Ovary (tissue), 9 donors: Measurements from ENCODE around the gene FAM170B. TPM values are rescaled to one million over a fixed set of nuclear protein-coding genes. Genes with fewer than 3 reads are reported as not detected.

ENCODE experiments used
- DNase-seq, 5 donors: peaks; one replicate each; pipeline ENCODE4 v3.0.0-alpha.2; 2019 to 2020
- H3K27ac ChIP-seq, 2 donors: fragments of 200-600 bp; one replicate each; pipeline versions ENCODE4 v1.5.1 to v1.8.0; 2019 to 2022
- H3K27me3 ChIP-seq: fragments of 200-600 bp; one replicate; pipeline ENCODE4 v1.8.0; 2022
- H3K36me3 ChIP-seq: fragments of 200-600 bp; sonication (generic); one replicate; pipeline ENCODE4 v1.5.1; 2019
- H3K4me1 ChIP-seq: one replicate; pipeline ENCODE4 v1.8.1; 2013; ENCODE audit warnings: mild to moderate bottlenecking, moderate library complexity; ENCODE audit not compliant: insufficient read depth
- H3K4me3 ChIP-seq: fragments of 200-600 bp; sonication (generic); one replicate; pipeline ENCODE4 v1.5.1; 2017
- H3K9me3 ChIP-seq, 2 donors: fragments of 200-600 bp in 1 of 2; sonication (generic) in 1 of 2; one replicate each; pipeline versions ENCODE4 v1.5.1 to v1.8.1; 2013 to 2019; ENCODE audit warnings: mild to moderate bottlenecking in 1 of 2, moderate library complexity in 1 of 2
- EP300 ChIP-seq: sonication (generic); formaldehyde crosslinking; IDR thresholded peaks from one replicate; pipeline ENCODE4 v1.6.1; 2017; ENCODE audit warnings: antibody characterized with exemption
- POLR2A ChIP-seq: fragments of 450-650 bp; IDR thresholded peaks from one replicate; pipeline ENCODE4 v1.6.1; 2017; ENCODE audit warnings: antibody characterized with exemption, mild to moderate bottlenecking, moderate library complexity
- WGBS, 3 donors: extraction: QIAGEN DNeasy Blood & Tissue Kit in 1 of 3; methylation state at CpG; one replicate each; pipeline versions ENCODE4 v1.1.5 to v1.1.7; 2013 to 2017; 5-methylcytosine and 5-hydroxymethylcytosine counted together
- intact Hi-C, 4 donors: fragments of 100-400 bp; cut with DNase I; formaldehyde crosslinking; loops; one replicate each; pipeline versions ENCODE4 v1.11.0 to v1.15.1; 2022 to 2023
- polyA plus RNA-seq, 2 donors: library from polyadenylated mRNA; stranded (reverse); fragments of 200-250 nt in 1 of 2; fragments of 350-450 nt in 1 of 2; fragmentation: Illumina TruSeq in 1 of 2; extraction: RNeasy Lipid Tissue Mini Kit (QIAGEN cat#74804) in 1 of 2; gene quantifications; one replicate each; pipeline ENCODE4 v1.2.3, GENCODE V29; 2013 to 2014
- total RNA-seq, 7 donors: library from RNA; depleted of rRNA in 2 of 7; stranded (reverse); fragments of >200 nt in 2 of 7; fragmentation: NEBNext Ultra II Directional in 3 of 7; extraction: Animal tissue kit (Norgen Biotek cat#: 25700) in 3 of 7; gene quantifications; one replicate each; pipeline versions ENCODE4 v1.1.0 to v1.2.4, GENCODE V29; 2016 to 2023
- TF ChIP-seq, protein P1 (sequence below), 3 donors: fragments of 450-650 bp in 2 of 3; fragments of 200-600 bp in 1 of 3; IDR thresholded peaks; one replicate each; pipeline versions ENCODE4 v1.5.1 to v1.8.0; 2016 to 2022; ENCODE audit warnings: antibody characterized with exemption in 3 of 3, mild to moderate bottlenecking in 1 of 3
- donor health status: DM: no; HTN: no; CAD: no; lungs with moderate emphysema.
- donor health status: DM: no; HTN: no; CAD: no.
- donor health status: Bipolar disorder and iron deficiency.
- donor health status: DM: yes; HTN: yes; CAD: no.
- donor health status: DM: no; HTN: no; CAD: no.
- donor health status: DM: yes; HTN: yes; CAD: no.

FAM170B gene
- total and polyA plus RNA-seq, 9 donors: not detected

DNA sequence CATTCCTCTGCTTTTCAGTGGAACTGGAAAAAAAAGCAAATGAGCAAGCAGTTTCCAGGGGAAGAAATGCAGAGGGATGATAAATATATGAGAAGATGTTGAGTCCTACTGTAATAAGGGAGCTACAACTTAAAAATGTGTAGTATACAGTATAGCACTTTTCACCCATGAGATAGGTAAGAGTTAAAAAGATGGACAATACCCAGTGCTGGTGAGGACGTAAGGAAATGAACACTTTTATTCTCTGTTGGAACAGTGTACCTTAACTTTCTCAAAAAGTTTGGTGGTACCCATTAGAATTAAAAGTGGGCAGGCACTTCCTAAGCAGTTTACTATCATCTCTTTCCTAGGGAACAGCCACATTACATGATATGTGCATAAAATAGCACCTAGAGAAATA, 2.7 kb upstream of the FAM170B start:
- H3K27ac ChIP-seq: no peak overlapping the region
- no peak for DNase-seq
- no peak overlapping the region for H3K4me3 ChIP-seq
- H3K9me3 ChIP-seq: no peaks in the 10 kb centered on the region
- intact Hi-C loops: no loop called here
- TF ChIP-seq, protein P1, sequence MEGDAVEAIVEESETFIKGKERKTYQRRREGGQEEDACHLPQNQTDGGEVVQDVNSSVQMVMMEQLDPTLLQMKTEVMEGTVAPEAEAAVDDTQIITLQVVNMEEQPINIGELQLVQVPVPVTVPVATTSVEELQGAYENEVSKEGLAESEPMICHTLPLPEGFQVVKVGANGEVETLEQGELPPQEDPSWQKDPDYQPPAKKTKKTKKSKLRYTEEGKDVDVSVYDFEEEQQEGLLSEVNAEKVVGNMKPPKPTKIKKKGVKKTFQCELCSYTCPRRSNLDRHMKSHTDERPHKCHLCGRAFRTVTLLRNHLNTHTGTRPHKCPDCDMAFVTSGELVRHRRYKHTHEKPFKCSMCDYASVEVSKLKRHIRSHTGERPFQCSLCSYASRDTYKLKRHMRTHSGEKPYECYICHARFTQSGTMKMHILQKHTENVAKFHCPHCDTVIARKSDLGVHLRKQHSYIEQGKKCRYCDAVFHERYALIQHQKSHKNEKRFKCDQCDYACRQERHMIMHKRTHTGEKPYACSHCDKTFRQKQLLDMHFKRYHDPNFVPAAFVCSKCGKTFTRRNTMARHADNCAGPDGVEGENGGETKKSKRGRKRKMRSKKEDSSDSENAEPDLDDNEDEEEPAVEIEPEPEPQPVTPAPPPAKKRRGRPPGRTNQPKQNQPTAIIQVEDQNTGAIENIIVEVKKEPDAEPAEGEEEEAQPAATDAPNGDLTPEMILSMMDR (IDR thresholded peaks at IDR 0.05): no peak
- TF ChIP-seq POLR2A (no peak), EP300 (no peak)
- H3K27me3 ChIP-seq: no peaks in the 10 kb centered on the region
- H3K36me3 ChIP-seq: no peaks in the 10 kb centered on the region
- 43 to 75% (median 70%) methylated on average over 1 of the region's 1 CpG for WGBS, 3 donors
- H3K4me1 ChIP-seq: peaks cover 20% of the 10 kb centered on the region

DNA sequence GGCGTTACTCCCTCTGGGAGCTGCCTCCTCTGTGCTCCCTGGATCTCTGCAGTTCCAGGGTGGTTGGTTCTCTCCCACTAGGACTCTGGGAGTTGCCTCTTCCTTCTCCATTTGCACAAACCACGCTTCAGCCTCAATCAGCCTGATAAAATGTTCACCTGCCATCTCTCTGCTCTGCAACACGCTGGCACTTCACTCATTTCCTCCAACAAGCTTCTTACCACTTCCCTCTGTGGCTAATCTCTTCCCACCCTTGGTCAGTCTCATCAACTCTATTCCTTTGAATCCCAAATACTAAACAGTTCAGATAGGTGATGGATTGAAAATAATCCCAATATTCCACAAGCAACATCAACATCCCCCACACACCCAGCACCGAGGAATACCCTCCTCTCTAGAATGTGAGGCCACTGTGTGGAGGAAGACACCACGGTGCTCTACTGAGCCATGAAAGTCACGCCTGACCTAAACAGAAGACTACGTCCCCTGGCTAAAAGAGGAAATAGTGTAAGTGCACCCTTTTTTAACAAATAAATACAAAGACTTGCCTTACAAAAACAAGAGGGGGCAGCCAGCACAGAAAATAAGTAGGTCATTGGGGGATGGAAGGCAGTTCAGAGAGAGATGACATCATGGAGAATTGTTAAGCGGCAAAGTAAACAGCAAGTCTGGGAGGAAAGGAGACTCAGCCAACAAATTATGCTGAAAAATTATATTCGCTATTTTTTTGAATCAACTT, 1.9 kb upstream of the FAM170B start:
- peaks cover 24% of the 10 kb centered on the region for H3K4me1 ChIP-seq
- WGBS, 3 donors: 58 to 73% (median 62%) methylated on average over 9 of the region's 9 CpGs
- intact Hi-C loops: no loop called here
- H3K36me3 ChIP-seq: no peaks in the 10 kb centered on the region
- DNase-seq: no peak
- no peak overlapping the region for H3K4me3 ChIP-seq
- H3K27me3 ChIP-seq: no peaks in the 10 kb centered on the region
- no peaks in the 10 kb centered on the region for H3K9me3 ChIP-seq
- H3K27ac ChIP-seq: no peak overlapping the region
- TF ChIP-seq EP300 (no peak), POLR2A (no peak)
- TF ChIP-seq, protein P1 (IDR thresholded peaks at IDR 0.05): no peak

DNA sequence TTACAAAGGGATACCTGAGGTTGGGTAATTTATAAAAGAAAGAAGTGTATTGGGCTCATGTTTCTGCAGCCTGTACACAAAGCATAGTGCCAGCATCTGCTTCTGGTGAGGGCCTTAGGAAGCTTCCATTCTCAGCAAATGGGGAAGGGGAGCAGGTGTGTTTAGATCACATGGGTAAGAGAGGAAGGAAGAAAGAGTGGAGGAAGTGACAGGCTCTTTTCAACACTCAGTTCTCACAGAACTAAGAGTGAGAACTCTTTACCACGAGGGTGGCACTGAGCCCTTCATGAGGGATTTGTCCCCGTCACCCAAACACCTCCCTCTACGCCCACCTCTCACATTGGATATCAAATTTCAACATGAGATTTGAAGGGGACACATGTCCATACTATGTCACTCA, 506 bp upstream of the FAM170B start:
- intact Hi-C loops: no loop called here
- 86 to 96% (median 94%) methylated on average over 3 of the region's 3 CpGs for WGBS, 3 donors
- Histone ChIP-seq H3K9me3 (no peaks in the 10 kb centered on the region), H3K27me3 (no peaks in the 10 kb centered on the region), H3K4me1 (peaks cover 12% of the 10 kb centered on the region), H3K36me3 (no peaks in the 10 kb centered on the region), H3K4me3 (no peak overlapping the region), H3K27ac (no peak overlapping the region)
- TF ChIP-seq EP300: no peak
- TF ChIP-seq, protein P1 (IDR thresholded peaks at IDR 0.05): no peak
- no peak for TF ChIP-seq POLR2A
- DNase-seq: no peak

DNA sequence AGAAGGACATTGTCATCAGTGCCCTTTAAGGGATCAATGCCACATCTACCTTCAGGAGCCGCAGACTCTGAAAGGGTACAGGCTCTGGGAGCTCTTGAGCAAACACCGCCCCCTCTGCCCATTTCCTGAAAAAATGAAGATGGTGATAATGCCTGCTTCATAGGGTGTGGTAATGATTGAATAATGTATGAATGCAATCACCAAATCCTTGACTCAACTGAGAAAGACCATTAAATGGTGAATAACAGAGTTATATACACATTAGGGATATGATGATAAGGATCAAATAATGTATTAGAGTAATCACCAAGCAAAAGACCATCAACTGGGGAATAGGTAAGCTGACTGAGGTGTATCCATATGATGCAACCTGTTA, 1.5 kb downstream of the FAM170B start:
- no peak overlapping the region for H3K4me3 ChIP-seq
- H3K4me1 ChIP-seq: peaks cover 7% of the 10 kb centered on the region
- no peak for DNase-seq
- no peaks in the 10 kb centered on the region for H3K36me3 ChIP-seq
- H3K9me3 ChIP-seq: no peaks in the 10 kb centered on the region
- no peaks in the 10 kb centered on the region for H3K27me3 ChIP-seq
- 94 to 97% (median 97%) methylated on average over 2 of the region's 2 CpGs for WGBS, 3 donors
- no peak for TF ChIP-seq POLR2A
- TF ChIP-seq, protein P1 (IDR thresholded peaks at IDR 0.05): no peak
- no peak for TF ChIP-seq EP300
- no peak overlapping the region for H3K27ac ChIP-seq
- intact Hi-C loops: no loop called here
